Stimulated activated CD4-positive, alpha-beta T cell treated with anti-CD3 and anti-CD28 coated beads, Interleukin-4, amount 100 ng/mL, for 4 hours (primary cell): Measurements from ENCODE around the gene BNIP3.

Experiments used
- DNase-seq, 2 experiments: peaks; one replicate each; pipeline ENCODE4 v3.0.0-alpha.2; 2020

The BNIP3 gene

GRCh38 chr10:131949041-131949862 is 32.5 kb downstream of the BNIP3 start:
- DNase-seq, result no peak

GRCh38 chr10:131948501-131948900 is 33.2 kb downstream of the BNIP3 start:
- no peak for DNase-seq

- DNase-seq, result no peak
Measured at GRCh38 chr10:131947631-131948347, 33.9 kb downstream of the BNIP3 start.

GRCh38 chr10:131946880-131947279 is 34.8 kb downstream of the BNIP3 start:
- no peak for DNase-seq

GRCh38 chr10:131946321-131946751 is 35.4 kb downstream of the BNIP3 start:
- DNase-seq, result no peak

- DNase-seq, result no peak
Measured at GRCh38 chr10:131944976-131945695, 36.6 kb downstream of the BNIP3 start.

GRCh38 chr10:131944412-131944811 is 37.3 kb downstream of the BNIP3 start:
- DNase-seq, result no peak

- DNase-seq, result no peak
Measured at GRCh38 chr10:131943021-131943814, 38.5 kb downstream of the BNIP3 start.

- DNase-seq, result no peak
Measured at GRCh38 chr10:131942455-131942854, 39.3 kb downstream of the BNIP3 start.

GRCh38 chr10:131938681-131939080 is 43.0 kb downstream of the BNIP3 start:
- DNase-seq, result no peak

- no peak for DNase-seq
Measured at GRCh38 chr10:131937836-131938235, 43.9 kb downstream of the BNIP3 start.

- no peak for DNase-seq
Measured at GRCh38 chr10:131936736-131937135, 45.0 kb downstream of the BNIP3 start.

- no peak for DNase-seq
Measured at GRCh38 chr10:131936294-131936693, 45.4 kb downstream of the BNIP3 start.

- no peak for DNase-seq
Measured at GRCh38 chr10:131935260-131935659, 46.5 kb downstream of the BNIP3 start.

- no peak for DNase-seq
Measured at GRCh38 chr10:131934769-131935168, 47.0 kb downstream of the BNIP3 start.

- DNase-seq, result no peak
Measured at GRCh38 chr10:131933696-131934086, 48.0 kb downstream of the BNIP3 start.

- no peak for DNase-seq
Measured at GRCh38 chr10:131933016-131933695, 48.6 kb downstream of the BNIP3 start.

GRCh38 chr10:131931981-131932380 is 49.7 kb downstream of the BNIP3 start:
- DNase-seq, result no peak

- DNase-seq, result no peak
Measured at GRCh38 chr10:131930586-131931330, 51.0 kb downstream of the BNIP3 start.

- no peak for DNase-seq
Measured at GRCh38 chr10:131930150-131930549, 51.6 kb downstream of the BNIP3 start.

- DNase-seq, result no peak
Measured at GRCh38 chr10:131929122-131929845, 52.4 kb downstream of the BNIP3 start.
